Left lung (tissue), 10 donors: Measurements from ENCODE around the gene TEX44. TPM values are rescaled to one million over a fixed set of nuclear protein-coding genes. Genes with fewer than 3 reads are reported as not detected.
A peak's percentile ranks its signal among the peaks of the same experiment; 100 is the strongest.

Experiments used
- ATAC-seq: fragments of 200-7000 bp; cut with Tn5 transposase; one replicate; pipeline ENCODE4 v1.9.1; 2020; ENCODE audit warnings: moderate library complexity
- DNase-seq, 4 donors: peaks; one replicate each; pipeline ENCODE4 v3.0.0-alpha.2; 2013 to 2020
- H3K27ac ChIP-seq, 2 donors: fragments of 200-600 bp; sonication (generic) in 1 of 2; one replicate each; pipeline versions ENCODE4 v1.5.0 to v1.8.0; 2020 to 2021
- H3K27me3 ChIP-seq, 2 donors: fragments of 200-600 bp; sonication (generic) in 1 of 2; one replicate each; pipeline versions ENCODE4 v1.5.0 to v1.8.0; 2020 to 2021
- H3K36me3 ChIP-seq, 2 donors: fragments of 200-600 bp; sonication (generic) in 1 of 2; one replicate each; pipeline versions ENCODE4 v1.5.0 to v1.8.0; 2020 to 2021
- H3K4me1 ChIP-seq, 2 donors: fragments of 200-600 bp; one replicate each; pipeline ENCODE4 v1.8.0; 2021
- H3K4me3 ChIP-seq, 2 donors: fragments of 200-600 bp; sonication (generic) in 1 of 2; one replicate each; pipeline versions ENCODE4 v1.5.0 to v1.8.0; 2020 to 2021; ENCODE audit warnings: mild to moderate bottlenecking in 1 of 2
- H3K9me3 ChIP-seq, 2 donors: fragments of 200-600 bp; sonication (generic) in 1 of 2; one replicate each; pipeline versions ENCODE4 v1.5.0 to v1.8.0; 2020 to 2021
- intact Hi-C, 2 donors: fragments of 100-400 bp; cut with DNase I; formaldehyde crosslinking; loops; one replicate each; pipeline versions ENCODE4 v1.11.2 to v1.14.2; 2022
- polyA plus RNA-seq, 6 donors: library from polyadenylated mRNA; unstranded; fragments of 120-200 nt; gene quantifications; one replicate each; pipeline ENCODE4 v1.2.1, GENCODE V29; 2013; ENCODE audit not compliant: insufficient read length in 6 of 6
- total RNA-seq, 2 donors: library from RNA; stranded (reverse); fragmentation: NEBNext Ultra II Directional; extraction: Animal tissue kit (Norgen Biotek cat#: 25700); gene quantifications; one replicate each; pipeline ENCODE4 v1.2.1, GENCODE V29; 2021
- TF ChIP-seq, protein P1 (sequence below), 2 donors: fragments of 200-600 bp; sonication (generic) in 1 of 2; IDR thresholded peaks; one replicate each; pipeline versions ENCODE4 v1.5.0 to v1.8.0; 2021; ENCODE audit warnings: antibody characterized with exemption in 2 of 2
- donor health status: DM: no; HTN: yes; CAD: no.
- donor health status: DM: no; HTN: no; CAD: no.

The TEX44 gene
- total and polyA plus RNA-seq, 8 donors, result not detected

DNA sequence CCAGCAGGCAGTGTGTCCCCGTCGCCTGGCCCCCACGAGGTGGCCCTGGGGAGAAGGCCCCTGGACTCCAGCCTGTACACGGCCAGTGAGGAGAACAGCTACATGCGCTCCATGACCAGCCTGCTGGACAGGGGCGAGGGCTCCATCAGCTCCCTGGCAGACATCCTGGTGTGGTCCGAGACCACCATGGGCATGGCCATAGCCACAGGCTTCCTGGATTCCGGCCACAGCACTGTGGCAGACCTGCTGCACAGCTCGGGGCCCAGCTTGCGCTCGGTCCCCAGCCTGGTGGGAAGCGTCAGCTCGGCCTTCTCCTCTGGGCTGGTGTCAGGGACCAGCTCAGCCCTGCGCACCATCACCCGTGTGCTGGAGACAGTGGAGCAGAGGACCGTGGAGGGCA is 1.0 kb downstream of the TEX44 start:
- intact Hi-C loops, result no loop called here
- Histone ChIP-seq H3K27me3 (no peaks in the 10 kb centered on the region), H3K27ac (no peak overlapping the region), H3K9me3 (no peaks in the 10 kb centered on the region), H3K4me3 (no peak overlapping the region), H3K4me1 (no peaks in the 10 kb centered on the region), H3K36me3 (no peaks in the 10 kb centered on the region)
- TF ChIP-seq, protein P1, sequence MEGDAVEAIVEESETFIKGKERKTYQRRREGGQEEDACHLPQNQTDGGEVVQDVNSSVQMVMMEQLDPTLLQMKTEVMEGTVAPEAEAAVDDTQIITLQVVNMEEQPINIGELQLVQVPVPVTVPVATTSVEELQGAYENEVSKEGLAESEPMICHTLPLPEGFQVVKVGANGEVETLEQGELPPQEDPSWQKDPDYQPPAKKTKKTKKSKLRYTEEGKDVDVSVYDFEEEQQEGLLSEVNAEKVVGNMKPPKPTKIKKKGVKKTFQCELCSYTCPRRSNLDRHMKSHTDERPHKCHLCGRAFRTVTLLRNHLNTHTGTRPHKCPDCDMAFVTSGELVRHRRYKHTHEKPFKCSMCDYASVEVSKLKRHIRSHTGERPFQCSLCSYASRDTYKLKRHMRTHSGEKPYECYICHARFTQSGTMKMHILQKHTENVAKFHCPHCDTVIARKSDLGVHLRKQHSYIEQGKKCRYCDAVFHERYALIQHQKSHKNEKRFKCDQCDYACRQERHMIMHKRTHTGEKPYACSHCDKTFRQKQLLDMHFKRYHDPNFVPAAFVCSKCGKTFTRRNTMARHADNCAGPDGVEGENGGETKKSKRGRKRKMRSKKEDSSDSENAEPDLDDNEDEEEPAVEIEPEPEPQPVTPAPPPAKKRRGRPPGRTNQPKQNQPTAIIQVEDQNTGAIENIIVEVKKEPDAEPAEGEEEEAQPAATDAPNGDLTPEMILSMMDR (IDR thresholded peaks at IDR 0.05), result no peak
- DNase-seq (no peak), ATAC-seq (no peak)

- no peaks in the 10 kb centered on the region for H3K4me1 ChIP-seq
- H3K4me3 ChIP-seq, result no peak overlapping the region
- ATAC-seq (peak; percentile 46), DNase-seq (no peak)
- H3K36me3 ChIP-seq, result no peaks in the 10 kb centered on the region
- TF ChIP-seq, protein P1 (IDR thresholded peaks at IDR 0.05), result no peak
- H3K27me3 ChIP-seq, result no peaks in the 10 kb centered on the region
- no peaks in the 10 kb centered on the region for H3K9me3 ChIP-seq
- intact Hi-C loops, result no loop called here
- H3K27ac ChIP-seq, result no peak overlapping the region
Observed at GRCh38 chr2:231597014-231597611, 4.4 kb downstream of the TEX44 start.

DNA sequence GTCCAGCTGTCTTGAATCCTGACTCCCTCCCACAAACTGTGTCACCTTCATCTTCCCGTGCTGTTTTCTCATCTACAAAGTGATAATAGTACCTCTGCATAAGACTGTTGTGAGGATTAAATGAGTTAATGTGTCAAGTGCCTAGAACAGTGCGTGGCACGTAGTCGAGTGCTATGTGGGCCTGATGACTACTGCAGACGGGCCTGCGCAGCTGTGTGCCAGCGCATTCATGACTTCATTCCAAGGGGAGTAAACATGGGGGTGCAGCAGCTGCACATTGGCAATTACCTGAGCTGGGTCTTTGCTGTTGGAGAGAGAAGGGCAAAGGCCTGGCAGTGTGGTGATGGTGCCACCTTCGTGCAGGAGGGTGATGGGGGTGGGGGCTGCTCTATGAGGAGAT is 5.0 kb downstream of the TEX44 start:
- Histone ChIP-seq H3K4me1 (no peaks in the 10 kb centered on the region), H3K4me3 (no peak overlapping the region), H3K27ac (no peak overlapping the region), H3K36me3 (no peaks in the 10 kb centered on the region), H3K27me3 (no peaks in the 10 kb centered on the region), H3K9me3 (no peaks in the 10 kb centered on the region)
- ATAC-seq, result no peak
- intact Hi-C loops, result no loop called here
- no peak for DNase-seq
- TF ChIP-seq, protein P1 (IDR thresholded peaks at IDR 0.05), result no peak

GRCh38 chr2:231600619-231601355 is 8.1 kb downstream of the TEX44 start:
- H3K4me1 ChIP-seq, result peaks cover 17 to 24% of the 10 kb centered on the region in 2 donors
- no peak overlapping the region for H3K27ac ChIP-seq
- TF ChIP-seq, protein P1 (IDR thresholded peaks at IDR 0.05), result no peak
- intact Hi-C loops, result no loop called here
- no peaks in the 10 kb centered on the region for H3K9me3 ChIP-seq
- DNase-seq, result no peak
- H3K36me3 ChIP-seq, result no peaks in the 10 kb centered on the region
- no peaks in the 10 kb centered on the region for H3K27me3 ChIP-seq
- no peak for ATAC-seq
- H3K4me3 ChIP-seq, result no peak overlapping the region

- Histone ChIP-seq H3K4me1 (peaks cover 17 to 26% of the 10 kb centered on the region in 2 donors), H3K9me3 (no peaks in the 10 kb centered on the region), H3K36me3 (no peaks in the 10 kb centered on the region), H3K27me3 (no peaks in the 10 kb centered on the region), H3K4me3 (no peak overlapping the region), H3K27ac (no peak overlapping the region)
- TF ChIP-seq, protein P1 (IDR thresholded peaks at IDR 0.05), result peak; percentile 89
- intact Hi-C loops, result no loop called here
- DNase-seq (peak in 3 of 4 donors; percentile 85 to 94 (median 86)), ATAC-seq (peak; percentile 44)
Observed at GRCh38 chr2:231601356-231602229, 8.9 kb downstream of the TEX44 start.
